HUES48 (cell line): ENCODE data around the gene SAP30BP.
A peak's percentile ranks its signal among the peaks of the same experiment; 100 is the strongest.

ENCODE experiments used
- H3K27ac ChIP-seq: one replicate; pipeline ENCODE4 v1.7.0; 2013; ENCODE audit warnings: low read depth, low read length, inconsistent platforms
- H3K27me3 ChIP-seq: 2 replicates; pipeline ENCODE4 v1.6.1; 2013; ENCODE audit warnings: mild to moderate bottlenecking, low read length; ENCODE audit not compliant: control insufficient read depth, insufficient read depth
- H3K36me3 ChIP-seq: 2 replicates; pipeline ENCODE4 v1.6.1; 2013; ENCODE audit warnings: low read length; ENCODE audit not compliant: control insufficient read depth, insufficient read depth
- H3K4me1 ChIP-seq: 2 replicates; pipeline ENCODE4 v1.6.1; 2013; ENCODE audit warnings: mild to moderate bottlenecking, low read length; ENCODE audit not compliant: control insufficient read depth, insufficient read depth
- H3K4me3 ChIP-seq: 2 replicates; pipeline ENCODE4 v1.5.1; 2013; ENCODE audit warnings: mild to moderate bottlenecking, low read depth, low read length
- H3K9ac ChIP-seq: 2 replicates; pipeline ENCODE4 v1.6.1; 2013; ENCODE audit warnings: mild to moderate bottlenecking, low read depth, low read length, moderate library complexity
- H3K9me3 ChIP-seq: 2 replicates; pipeline ENCODE4 v1.6.1; 2013; ENCODE audit warnings: low read length; ENCODE audit not compliant: control insufficient read depth, insufficient read depth

Gene SAP30BP

GRCh38 chr17:75701288-75701687 lies 34.1 kb downstream of the SAP30BP start:
- Histone ChIP-seq H3K4me1 (no peaks in the 10 kb centered on the region), H3K36me3 (peaks cover 85% of the 10 kb centered on the region), H3K27ac (no peak overlapping the region), H3K9ac (no peak overlapping the region), H3K4me3 (no peak overlapping the region), H3K27me3 (no peaks in the 10 kb centered on the region), H3K9me3 (no peaks in the 10 kb centered on the region)

- no peaks in the 10 kb centered on the region for H3K9me3 ChIP-seq
- no peak overlapping the region for H3K27ac ChIP-seq
- H3K27me3 ChIP-seq = no peaks in the 10 kb centered on the region
- no peaks in the 10 kb centered on the region for H3K4me1 ChIP-seq
- H3K9ac ChIP-seq = no peak overlapping the region
- H3K36me3 ChIP-seq = peaks cover 88% of the 10 kb centered on the region
- no peak overlapping the region for H3K4me3 ChIP-seq
These were observed 36.1 kb downstream of the SAP30BP start for GRCh38 chr17:75703191-75703590.

DNA sequence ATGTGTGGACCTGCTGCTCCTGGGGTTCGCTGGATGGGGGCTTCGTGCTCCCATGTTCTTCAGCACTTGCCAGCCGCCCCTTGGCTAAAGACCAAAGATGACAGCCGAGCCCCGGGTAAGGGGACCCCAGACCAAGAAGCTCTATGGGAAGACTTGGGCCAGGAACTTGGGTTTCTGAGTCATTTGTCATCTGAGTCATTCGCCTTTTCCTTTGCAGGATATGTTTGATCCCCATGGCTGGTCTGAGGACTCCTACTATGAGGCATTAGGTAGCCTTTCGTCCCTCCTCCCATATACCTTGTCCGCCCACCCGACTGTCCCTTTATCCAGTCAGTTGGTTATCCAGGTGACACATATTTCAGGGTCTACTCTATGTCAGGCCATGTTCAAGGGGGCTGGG lies 36.5 kb downstream of the SAP30BP start:
- Histone ChIP-seq H3K9me3 (no peaks in the 10 kb centered on the region), H3K4me1 (no peaks in the 10 kb centered on the region), H3K9ac (no peak overlapping the region), H3K27ac (no peak overlapping the region), H3K36me3 (peaks cover 88% of the 10 kb centered on the region), H3K27me3 (no peaks in the 10 kb centered on the region), H3K4me3 (no peak overlapping the region)

GRCh38 chr17:75704963-75705875 lies 38.1 kb downstream of the SAP30BP start:
- Histone ChIP-seq H3K4me3 (no peak overlapping the region), H3K4me1 (no peaks in the 10 kb centered on the region), H3K36me3 (peaks cover 80% of the 10 kb centered on the region), H3K27ac (no peak overlapping the region), H3K27me3 (no peaks in the 10 kb centered on the region), H3K9ac (no peak overlapping the region), H3K9me3 (no peaks in the 10 kb centered on the region)

DNA sequence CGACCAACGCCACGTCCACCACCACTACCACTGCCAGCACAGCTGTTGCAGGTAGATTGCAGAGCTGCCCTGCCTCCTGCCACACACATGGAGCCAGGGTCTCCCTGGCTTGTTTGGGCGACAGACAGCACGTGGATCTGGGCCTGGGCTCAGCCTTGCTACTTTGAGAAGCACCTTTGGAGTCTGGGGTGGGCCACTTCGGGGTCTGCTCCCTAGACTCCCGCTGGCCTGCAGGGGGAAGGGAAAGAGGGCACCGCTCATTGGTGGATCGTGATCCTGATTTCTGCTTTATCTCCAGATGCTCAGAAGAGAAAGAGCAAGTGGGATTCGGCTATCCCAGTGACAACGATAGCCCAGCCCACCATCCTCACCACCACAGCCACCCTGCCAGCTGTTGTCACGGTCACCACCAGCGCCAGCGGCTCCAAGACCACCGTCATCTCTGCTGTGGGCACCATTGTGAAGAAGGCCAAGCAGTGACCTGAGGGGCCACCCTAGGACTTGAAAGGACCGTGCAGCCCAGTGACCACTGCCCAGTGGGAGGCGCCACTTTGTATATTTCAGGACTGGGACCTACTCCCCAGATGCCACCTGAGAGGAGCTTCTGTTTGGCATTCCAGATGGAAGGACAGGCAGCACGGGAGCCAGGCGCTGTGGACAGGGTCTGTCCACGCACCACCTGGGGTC lies 39.0 kb downstream of the SAP30BP start:
- Histone ChIP-seq H3K9me3 (no peaks in the 10 kb centered on the region), H3K4me1 (no peaks in the 10 kb centered on the region), H3K27ac (no peak overlapping the region), H3K36me3 (peaks cover 70% of the 10 kb centered on the region), H3K27me3 (no peaks in the 10 kb centered on the region), H3K9ac (no peak overlapping the region), H3K4me3 (no peak overlapping the region)

GRCh38 chr17:75707079-75707571 lies 40.0 kb downstream of the SAP30BP start:
- Histone ChIP-seq H3K4me3 (no peak overlapping the region), H3K9ac (no peak overlapping the region), H3K4me1 (no peaks in the 10 kb centered on the region), H3K9me3 (no peaks in the 10 kb centered on the region), H3K27ac (no peak overlapping the region), H3K36me3 (peaks cover 61% of the 10 kb centered on the region), H3K27me3 (no peaks in the 10 kb centered on the region)

- Histone ChIP-seq H3K36me3 (peaks cover 8% of the 10 kb centered on the region), H3K27me3 (no peaks in the 10 kb centered on the region), H3K4me1 (no peaks in the 10 kb centered on the region), H3K9ac (no peak overlapping the region), H3K9me3 (no peaks in the 10 kb centered on the region), H3K27ac (no peak overlapping the region), H3K4me3 (no peak overlapping the region)
These were observed 45.3 kb downstream of the SAP30BP start for GRCh38 chr17:75712446-75712845.

DNA sequence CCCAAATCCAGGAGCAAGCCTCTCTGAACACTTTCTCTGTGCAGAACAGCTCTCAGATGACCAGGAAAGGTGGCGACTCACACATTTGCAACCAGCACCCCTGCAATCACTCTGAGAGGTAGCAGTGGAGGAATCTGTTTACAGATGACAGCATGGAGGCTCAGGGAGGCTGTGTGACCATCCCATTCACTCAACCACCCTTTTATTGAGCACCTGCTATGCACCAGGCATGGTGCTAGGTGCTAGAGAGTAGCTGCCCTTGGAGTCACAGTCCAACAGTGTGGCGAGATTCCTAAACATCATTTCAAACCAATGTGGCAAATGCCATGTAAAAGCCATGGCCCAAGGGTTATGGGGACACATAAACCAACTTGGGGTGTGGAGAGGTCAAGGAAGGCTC lies 52.6 kb downstream of the SAP30BP start:
- Histone ChIP-seq H3K4me3 (no peak overlapping the region), H3K27me3 (peaks cover 22% of the 10 kb centered on the region), H3K36me3 (no peaks in the 10 kb centered on the region), H3K9me3 (no peaks in the 10 kb centered on the region), H3K4me1 (no peaks in the 10 kb centered on the region), H3K9ac (no peak overlapping the region), H3K27ac (no peak overlapping the region)

DNA sequence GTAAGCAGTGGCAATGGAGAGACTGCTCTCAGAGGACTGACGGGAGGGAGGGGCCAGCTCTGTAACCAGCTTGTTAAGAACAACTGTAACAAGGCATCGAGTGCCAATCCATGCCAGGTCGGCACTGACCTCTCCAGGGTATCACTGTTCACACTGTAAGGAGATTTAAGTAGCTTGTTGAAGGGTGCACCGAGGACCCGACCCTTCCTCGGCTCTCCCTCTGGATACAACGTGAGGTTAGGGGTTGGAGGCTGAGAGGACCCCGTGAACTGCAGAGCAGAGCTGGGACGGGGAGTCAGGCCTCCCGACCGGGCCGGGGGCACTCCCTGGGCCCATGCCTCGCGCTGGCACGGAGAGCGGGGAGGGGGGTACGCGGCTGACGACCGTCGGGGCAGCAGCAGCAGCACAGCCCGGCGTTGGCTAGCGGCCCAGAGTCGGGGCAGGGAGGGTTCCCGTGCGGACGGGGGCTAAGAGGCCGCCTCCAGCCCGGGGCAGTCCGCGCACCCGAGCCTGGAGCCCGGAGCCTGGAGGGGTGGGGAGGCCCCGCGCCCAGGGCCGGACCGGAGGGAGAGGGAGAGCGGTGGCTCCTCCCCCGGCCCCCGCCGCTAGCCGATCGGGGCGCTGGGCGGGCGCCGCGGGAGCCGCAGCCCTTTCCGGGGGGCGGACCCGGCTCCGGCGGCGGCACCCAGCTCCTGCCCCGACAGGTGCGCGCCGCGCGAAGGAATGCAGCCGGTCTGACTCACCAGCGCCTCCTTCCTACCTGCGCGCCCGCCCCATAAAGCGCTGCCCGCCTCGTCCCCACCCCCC lies 53.7 kb downstream of the SAP30BP start, which contains the start of gene ITGB4:
Gene ITGB4, plus strand, starts transcription at position 804 of the 807 bp plus-strand sequence. CDS start 3,245 bp downstream, outside the sequence.
- Histone ChIP-seq H3K4me3 (peak within 1 kb of the TSS; percentile 68), H3K27ac (no peak within 1 kb of the TSS), H3K9ac (peak within 1 kb of the TSS; percentile 26), H3K9me3 (no peaks in the 10 kb centered on the region), H3K36me3 (no peaks in the 10 kb centered on the region), H3K27me3 (peaks cover 22% of the 10 kb centered on the region), H3K4me1 (no peaks in the 10 kb centered on the region)

DNA sequence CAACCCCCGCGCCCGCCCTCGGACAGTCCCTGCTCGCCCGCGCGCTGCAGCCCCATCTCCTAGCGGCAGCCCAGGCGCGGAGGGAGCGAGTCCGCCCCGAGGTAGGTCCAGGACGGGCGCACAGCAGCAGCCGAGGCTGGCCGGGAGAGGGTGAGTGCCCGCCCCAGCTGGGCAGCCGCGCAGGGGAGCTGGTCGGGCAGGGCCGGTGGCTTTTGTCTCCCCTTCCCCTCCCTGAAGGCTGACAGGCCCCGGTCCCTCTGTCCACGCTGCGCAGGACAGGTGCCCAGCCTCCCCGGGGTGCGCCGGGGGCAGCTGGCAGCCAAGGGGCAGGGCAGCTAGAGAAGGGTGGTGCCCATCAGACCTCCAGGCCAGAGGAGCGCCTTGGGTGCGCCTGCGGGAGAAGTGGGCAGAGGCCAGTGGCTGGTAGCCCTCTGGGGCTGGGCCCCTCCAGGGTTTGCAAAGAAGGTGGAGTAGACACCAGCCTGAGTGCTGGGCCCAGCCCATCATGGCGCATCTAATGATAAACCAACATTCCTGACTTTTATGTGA lies 54.4 kb downstream of the SAP30BP start:
- Histone ChIP-seq H3K27ac (no peak overlapping the region), H3K9me3 (no peaks in the 10 kb centered on the region), H3K4me3 (peak overlapping the region; percentile 56), H3K4me1 (no peaks in the 10 kb centered on the region), H3K9ac (no peak overlapping the region), H3K36me3 (no peaks in the 10 kb centered on the region), H3K27me3 (peaks cover 22% of the 10 kb centered on the region)
